Activated CD4-positive, alpha-beta T cell treated with anti-CD3 and anti-CD28 coated beads, Interleukin-2, amount 50 U/mL, for 24 hours (primary cell): ENCODE results near the gene IER3.
"Not testable (repeated sequence)": the region's sequence is repeated elsewhere in the genome, so short reads cannot be mapped to it uniquely, and the experiment has no call there.

Experiments used
- DNase-seq, 2 donors: peaks; one replicate each; pipeline ENCODE4 v3.0.0-alpha.2; 2020; ENCODE audit warnings: low read depth in 1 of 2, low spot score in 1 of 2

The IER3 gene

DNA sequence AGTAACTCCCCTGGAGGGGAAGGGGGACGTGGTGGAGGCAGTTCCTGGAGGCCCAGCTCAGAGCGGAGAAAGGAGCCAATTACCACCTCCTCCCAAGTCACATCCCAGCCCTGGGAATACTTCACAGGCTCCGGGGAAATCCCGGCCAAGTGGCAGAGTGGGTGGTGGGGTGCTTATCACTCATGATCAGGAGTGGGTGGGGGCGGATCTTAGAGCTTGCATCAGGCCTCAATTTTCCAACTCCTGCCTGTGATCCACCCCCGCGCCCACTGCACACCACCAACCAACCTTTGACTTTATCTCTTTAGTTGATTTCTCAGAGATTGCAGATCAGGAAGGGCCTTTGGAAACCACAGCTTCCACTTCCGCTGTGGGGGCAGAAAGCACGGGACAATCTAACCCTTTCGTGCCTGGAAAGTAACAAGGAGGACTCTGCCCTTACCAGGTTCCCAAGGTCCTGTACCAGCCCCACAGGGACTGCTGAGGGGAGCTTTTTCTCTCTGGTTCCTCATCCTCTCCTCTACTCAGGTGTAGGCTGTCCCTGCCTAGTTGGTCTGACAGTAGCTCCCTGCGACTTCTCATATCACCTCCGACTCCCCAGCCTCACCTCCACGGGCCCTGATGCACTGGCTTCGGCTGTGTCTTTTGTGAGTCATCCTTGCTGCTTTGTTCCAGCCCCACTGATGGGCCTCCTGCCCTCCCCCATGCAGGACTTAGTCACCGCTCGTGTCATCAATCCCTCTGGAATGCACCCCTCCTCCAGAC, 24.9 kb upstream of the IER3 start:
- peak; percentile 57 to 83 for DNase-seq

DNA sequence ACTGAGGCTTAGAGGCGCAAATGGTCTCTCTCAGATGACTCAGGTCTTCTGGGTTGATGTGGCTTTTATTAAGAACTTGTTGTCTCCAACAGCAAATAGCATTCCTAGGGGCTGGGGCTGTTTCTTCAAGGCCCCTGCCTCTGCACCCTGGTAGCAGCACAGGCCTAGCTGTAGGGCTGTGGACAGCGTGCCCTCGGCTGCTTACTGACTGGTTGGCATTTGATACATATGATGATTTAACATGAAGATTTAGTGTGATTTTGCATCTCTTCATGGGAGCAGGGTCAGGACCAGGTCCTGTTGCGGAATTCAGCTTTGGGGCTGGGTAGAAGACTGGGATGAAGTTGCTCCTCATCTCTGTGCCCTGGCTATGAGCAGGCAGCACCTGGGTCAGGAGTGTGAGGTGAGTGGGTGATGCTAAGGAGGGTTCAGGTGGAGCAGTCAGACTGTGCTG, 24.3 kb upstream of the IER3 start:
- no peak for DNase-seq

DNA sequence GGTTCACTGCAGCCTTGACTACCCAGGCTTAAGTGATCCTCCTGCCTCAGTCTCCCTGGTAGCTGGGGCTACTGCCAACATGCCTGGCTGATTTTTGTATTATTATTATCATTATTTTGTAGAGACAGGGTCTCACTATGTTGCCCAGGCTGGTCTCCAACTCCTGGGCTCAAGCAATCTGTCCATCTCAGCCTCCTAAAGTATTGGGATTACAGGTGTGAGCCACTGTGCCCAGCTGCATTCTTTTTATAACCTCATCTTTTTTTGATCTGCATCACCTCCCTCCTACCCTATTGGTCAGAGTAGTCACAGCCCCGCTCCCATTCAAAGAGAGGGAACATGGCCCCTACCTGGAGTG, 23.6 kb upstream of the IER3 start:
- no peak for DNase-seq

DNA sequence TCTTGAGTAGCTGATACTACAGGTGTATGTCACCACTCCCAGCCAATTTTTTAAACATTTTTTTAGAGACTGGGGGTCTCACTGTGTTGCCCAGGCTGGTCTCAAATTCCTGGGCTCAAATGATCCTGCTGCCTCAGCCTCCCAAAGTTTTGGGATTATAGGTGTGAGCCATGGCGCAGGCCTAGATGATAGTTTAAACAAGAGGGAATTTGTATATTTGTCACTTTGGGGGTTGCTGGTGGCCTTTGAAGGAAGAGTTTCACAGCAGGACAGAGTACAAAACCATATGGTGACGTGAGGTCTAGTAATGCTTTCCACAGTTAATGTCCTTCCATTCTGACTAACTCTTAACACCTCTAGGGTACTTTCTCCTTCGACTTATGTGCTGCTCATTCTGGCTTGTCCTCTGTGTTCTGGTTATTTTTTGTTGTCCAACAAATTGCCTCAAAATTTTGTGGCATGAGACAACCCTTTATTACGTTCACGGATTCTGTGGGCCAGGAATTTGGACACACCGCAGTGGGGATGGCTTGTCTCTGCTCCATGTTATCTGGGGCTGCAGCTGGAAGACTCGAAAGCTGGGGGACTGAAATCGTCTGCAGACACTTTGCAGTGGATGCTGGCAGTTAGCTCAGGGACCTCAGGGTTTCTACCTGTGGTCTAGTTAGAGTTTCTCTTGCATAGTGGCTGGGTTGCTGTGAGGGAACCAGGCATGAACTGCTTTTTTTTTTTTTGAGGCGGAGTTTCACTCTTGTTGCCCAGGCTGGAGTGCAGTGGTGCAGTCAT, 23.0 kb upstream of the IER3 start:
- DNase-seq = no peak

DNA sequence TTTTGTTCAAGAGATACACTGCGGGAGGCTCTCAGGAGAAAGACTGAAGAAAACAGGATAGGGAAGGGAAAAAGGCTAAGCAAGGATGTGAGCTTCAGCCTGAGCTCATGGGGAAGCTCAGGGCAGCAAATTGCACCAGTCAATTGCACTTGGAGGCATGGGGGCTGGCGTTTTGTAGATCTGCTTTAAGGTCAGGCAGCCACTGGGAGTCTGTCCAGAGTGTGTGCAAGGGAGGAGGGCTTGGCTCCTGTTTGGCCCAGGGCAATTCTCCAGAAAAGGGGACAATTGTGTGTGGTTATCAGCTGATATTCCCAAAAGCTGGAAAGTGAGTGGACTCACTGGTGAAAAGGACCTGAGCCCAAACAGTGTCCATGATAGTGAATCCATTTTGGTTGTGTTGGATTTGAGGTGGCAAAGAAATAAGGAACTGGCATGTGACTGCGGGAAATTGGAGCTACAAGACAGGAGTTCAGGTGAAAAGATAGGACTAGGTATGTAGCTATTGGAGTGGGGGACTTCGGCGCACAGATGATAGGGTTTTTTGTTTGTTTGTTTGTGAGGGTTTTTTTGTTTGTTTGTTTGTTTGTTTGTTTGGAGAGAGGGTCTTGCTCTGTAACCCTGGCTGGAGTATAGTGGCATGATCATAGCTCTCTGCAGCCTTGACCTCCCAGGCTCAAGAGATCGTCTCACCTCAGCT, 22.3 kb upstream of the IER3 start:
- DNase-seq = no peak

- not testable (repeated sequence) for DNase-seq
Measured at GRCh38 chr6:30765495-30765894, 21.1 kb upstream of the IER3 start.

DNA sequence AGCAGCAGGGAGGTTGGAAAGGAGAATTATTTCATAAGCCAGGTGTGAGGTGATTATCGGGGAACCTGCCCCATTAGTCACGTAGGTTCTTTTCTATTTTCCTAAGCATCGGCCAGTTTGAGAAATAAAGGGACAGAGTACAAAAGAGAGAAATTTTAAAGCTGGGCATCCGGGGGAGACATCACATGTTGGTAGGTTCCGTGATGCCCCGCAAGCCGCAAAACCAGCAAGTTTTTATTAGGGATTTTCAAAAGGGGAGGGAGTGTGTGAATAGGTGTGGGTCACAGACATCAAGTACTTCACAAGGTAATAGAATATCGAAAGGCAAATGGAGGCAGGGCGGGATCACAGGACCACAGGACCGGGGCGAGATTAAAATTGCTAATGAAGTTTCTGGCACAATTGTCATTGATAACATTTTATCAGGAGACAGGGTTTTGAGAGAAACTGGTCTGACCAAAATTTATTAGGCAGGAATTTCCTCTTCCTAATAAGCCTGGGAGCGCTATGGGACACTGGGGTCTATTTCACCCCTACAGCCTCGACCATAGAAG, 20.2 kb upstream of the IER3 start:
- DNase-seq = not testable (repeated sequence)

DNA sequence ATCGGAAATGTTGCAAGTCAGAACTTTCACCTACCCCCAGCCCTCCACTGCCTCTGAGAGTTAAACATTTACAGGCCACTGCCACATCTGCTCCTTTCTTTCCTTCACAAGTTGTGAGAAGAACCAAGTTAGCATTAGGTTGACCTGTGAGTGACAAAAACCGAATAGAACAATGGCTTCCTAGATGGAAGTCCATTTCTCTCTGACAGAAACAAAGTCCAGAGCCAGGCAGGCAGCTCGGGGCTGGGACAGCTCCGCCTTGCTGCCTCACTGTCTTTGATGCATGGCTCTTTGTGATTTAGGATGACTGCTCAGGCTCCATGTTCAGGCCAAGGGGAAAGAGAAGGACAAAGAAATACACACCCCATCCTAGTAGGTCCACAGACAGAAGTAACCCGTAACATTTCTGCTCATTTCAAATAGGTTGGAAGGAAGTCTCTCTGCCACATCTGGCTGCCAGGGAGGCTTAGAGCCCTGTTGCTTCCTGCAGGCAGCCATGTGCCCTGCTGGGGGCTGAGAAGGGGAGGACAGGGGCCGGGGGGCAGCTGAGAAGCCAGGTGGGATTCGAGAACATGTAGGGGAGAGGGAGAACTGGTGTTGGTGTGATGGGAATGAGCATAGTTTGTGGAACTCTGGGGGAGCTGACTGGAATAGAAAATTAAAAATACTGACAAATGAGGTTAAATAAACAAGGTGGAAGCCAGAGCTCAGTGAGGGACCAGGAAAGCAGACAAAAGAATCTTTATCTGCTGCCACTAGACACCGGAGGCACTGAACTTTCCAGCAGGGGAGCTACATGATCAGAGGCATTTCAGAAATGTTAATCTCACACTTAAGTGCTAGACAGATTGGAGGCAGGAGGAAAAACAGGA, 19.5 kb upstream of the IER3 start:
- no peak for DNase-seq

DNA sequence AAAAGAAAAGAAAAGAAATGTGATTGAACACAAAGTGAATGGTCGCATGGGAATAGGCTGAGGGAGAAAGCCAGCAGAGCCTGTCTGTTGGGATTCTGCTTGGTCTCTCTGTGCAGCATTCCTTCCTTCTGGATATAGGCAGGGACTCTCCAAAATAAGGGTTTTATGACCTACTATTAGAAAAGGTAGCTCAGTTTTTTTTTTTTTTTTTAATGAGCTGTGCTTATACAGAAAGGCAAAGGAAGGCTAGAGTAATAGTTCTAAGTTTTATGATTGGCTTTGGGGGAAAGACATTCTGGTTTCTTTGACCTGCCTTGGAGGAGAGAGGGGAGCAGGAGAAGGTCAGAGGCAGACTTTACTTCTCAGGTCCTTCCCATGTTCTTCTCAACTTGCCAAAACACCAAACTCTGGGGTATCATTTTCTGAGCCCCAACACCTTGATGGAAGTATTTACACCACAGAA, 18.8 kb upstream of the IER3 start:
- DNase-seq = no peak

- no peak for DNase-seq
Measured at GRCh38 chr6:30761791-30762429, 17.6 kb upstream of the IER3 start.

DNA sequence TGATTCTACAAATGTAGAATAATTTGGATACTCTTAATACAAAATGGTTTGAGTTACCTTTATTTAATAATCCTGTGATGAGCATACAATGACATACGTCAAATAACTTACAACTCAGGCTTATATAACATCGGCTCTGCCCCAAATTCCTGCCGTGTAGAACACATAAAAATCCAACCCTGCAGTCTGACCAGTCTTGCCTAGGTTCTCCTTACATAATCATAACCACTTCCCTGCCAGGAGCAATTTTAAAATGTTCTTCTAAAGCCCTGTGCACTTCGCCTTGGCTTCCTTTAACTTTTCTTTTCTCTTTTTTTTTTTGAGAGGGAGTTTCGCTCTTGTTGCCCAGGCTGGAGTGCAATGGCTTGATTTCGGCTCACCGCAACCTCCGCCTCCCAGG, 16.2 kb upstream of the IER3 start:
- DNase-seq = no peak

DNA sequence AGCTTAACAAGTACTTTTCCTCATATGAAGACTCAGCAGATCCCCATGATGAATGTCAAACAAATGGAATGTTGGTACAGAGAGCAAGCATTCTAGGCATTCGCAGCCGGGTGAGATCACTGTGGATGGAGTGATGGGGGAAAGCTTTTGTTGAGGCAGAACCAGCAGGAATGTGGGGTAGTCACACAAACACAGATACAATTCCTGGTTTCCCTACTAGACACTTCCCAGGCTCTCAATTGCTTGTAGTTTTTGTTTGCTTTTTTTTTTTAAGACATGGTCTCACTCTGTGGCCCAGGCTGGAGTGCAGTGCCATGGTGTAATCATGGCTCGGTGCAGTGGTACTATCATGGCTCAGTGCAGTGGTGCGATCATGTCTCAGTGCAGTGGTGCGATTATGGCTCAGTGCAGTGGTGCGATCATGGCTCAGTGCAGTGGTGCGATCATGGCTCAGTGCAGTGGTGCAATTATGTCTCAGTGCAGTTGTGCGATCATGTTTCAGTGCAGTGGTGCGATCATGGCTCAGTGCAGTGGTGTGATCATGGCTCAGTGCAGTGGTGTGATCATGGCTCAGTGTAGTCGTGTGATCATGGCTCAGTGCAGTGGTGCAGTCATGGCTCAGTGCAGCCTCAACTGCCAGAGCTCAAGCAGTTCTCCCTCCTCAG, 15.4 kb upstream of the IER3 start:
- DNase-seq = no peak

- DNase-seq = no peak
Measured at GRCh38 chr6:30757261-30757904, 13.0 kb upstream of the IER3 start.

- DNase-seq = not testable (repeated sequence)
Measured at GRCh38 chr6:30756405-30757003, 12.2 kb upstream of the IER3 start.

GRCh38 chr6:30754631-30755030, 10.3 kb upstream of the IER3 start:
- no peak for DNase-seq

DNA sequence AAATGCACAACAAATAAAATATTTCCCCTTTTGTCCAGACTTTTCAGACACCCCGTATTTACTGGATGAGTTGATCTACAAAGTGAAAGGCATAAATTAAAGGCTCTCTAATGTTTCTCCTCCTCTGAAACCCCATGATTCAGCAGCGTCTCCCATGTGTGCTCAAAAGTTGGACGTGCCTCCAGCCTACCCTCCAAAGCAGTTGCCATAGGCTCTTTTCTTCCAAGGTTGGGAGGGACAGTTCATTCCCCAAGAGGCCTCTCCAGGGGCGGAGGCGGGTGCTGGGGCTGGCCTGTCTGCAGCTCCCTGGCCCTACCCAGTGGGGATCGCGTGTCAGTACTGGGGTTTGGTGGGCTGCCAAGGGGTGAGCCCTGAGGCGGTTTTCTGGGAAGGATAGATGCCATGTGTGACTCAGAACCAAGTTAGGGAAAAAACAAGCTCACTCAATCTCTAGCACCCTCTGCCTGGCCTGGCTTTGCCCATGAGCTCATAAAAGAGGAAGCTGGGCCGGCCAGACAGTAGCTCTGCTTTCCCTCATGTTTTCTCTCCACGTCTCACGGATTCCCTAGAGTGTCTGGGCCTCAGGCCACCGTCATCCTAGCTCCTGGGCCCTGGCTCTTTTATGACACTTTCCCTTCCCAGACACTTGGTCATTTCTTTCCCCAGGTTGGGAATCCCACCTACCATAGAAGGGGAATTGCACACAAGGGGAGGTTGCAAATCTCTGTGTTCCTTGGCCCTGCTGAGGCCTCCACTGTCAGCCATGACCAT, 8.0 kb upstream of the IER3 start:
- DNase-seq = no peak

GRCh38 chr6:30750379-30750668, 6.0 kb upstream of the IER3 start:
- DNase-seq = no peak
